Skeletal muscle cell (primary cell): ENCODE measurements around the gene ZNF281.
"Not testable (repeated sequence)": the region's sequence is repeated elsewhere in the genome, so short reads cannot be mapped to it uniquely, and the experiment has no call there.

ENCODE experiments used
- DNase-seq: peaks from one replicate; pipeline ENCODE4 v3.0.0-alpha.2; 2010; ENCODE audit warnings: low read depth
- H3K4me3 ChIP-seq: 2 replicates; pipeline ENCODE4 v1.5.1; 2011; ENCODE audit warnings: low read depth, mild to moderate bottlenecking, control low read depth, low read length, moderate library complexity

ZNF281 gene

DNA sequence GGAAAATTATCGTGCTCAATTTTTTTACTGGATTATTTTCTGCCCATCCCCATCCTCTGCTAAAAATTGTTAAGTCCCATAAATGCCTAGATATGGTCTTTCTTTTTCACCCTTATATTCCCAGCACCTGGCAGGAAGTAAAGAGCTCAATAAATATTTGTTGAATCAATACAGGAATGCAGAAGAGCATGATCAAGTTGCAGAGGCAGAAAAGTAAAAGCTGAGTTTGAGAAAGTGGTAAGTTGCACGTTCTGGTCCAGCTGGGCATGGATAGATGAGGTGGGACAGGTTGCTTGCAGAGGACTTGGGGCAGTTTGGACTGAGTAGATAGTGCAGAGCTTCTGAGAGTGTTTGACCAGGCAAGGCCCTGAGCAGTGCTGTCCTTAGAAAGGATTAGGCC, 40.1 kb downstream of the ZNF281 start:
- DNase-seq, result no peak
- H3K4me3 ChIP-seq, result no peak overlapping the region

DNA sequence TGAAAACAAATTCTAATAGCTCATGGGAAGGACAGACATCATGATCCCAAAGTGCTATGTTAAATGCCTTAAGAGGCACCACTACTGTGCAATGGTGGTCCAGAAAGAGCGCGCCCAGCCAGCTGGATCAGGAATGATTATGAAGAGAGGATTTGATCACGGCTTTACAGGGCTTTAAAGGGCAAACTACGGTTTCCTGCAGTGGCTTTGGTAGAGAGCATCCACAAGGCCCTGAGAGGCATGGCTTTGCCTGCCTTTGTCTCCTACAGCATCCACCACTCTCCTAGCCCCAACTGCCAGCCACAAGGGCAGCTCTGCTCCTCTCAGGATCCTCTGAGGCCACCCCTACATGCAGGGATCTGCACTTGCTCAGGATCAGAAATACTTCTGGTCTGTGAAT, 40.7 kb downstream of the ZNF281 start:
- DNase-seq, result no peak
- no peak overlapping the region for H3K4me3 ChIP-seq

DNA sequence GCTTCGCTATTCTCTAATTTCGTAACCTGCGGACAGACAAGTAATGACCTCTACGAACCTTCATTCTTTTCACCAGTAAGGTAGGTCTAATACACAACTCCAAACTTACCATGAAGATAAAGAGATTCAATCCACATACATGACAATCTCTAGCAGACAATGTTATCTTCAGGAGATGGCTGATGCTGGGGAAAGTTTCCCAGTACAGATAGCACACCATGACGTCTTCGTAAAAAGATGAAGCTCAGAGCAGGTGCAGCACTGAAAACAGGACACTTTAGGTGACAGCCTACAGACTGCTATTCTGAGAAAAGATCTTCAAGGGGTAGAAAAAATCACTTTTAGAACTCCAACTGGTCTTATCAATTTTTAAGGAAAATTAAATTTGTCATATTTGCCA, 41.3 kb downstream of the ZNF281 start:
- DNase-seq, result no peak
- H3K4me3 ChIP-seq, result no peak overlapping the region

DNA sequence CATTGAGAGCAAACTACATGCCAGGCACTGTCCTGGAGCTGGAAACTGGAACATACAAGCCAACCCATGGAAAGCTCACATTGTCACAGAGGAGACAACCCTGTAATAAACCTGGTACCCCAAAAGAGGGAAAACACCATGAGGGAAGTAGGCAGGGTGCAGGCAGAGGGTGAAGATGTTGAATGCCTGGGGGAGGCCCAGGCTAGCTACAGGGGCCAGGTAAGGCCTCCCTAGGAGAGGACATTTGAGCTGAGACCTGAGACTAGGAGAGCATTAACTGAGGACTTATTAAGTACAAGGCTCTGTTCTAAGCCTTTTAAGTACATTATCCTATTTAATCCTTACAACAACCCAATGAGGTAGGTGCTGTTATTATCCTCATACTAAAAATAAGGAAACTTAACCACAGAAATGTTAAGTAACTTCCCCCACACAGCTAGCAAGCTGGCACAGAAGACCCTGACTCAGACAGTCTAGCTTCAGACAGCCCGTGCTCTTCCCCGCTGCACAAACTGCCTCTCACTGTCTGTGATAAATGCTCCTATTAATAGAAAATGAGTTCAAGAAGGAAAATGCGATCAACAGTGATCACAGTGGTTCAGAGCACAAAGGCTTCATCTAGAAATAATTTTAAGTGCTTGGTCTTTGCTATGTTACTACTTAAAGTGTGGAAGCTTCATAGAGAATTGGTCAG, 41.8 kb downstream of the ZNF281 start:
- peak; percentile 85 for DNase-seq

DNA sequence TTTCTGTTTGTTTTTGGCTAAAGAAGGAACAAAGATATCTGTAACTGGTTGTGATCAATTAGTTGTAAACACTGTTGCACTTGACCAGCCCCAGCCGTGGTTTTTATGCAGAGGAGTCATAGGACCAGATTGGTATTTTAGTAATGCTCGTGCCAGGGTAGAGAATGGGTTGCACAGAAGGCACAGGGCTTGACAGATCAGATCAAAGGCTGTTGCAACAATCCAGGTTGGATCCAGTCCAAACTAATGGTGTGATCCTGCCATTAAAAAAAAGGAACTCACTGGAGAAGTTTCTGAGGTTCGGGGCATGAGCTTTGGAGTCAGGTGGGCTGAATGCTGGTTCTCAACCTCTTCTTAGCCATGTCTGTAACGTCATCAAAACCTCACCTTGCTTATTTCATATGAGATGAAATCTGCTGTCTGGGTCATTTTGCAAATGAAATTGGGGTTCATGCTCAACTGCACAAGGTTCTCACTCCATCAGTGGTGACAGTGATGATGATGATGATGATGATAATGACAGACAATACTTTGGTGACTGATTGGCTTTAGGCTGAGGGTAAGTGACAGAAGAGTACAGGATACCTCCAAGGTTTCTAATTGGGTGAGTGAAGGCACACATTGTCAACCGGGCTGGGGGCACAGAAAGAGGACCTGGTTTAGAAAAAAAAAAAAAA, 43.1 kb downstream of the ZNF281 start:
- no peak overlapping the region for H3K4me3 ChIP-seq
- no peak for DNase-seq

More for the DNA sequence above, 41.8 kb downstream of the ZNF281 start:
- H3K4me3 ChIP-seq, result no peak overlapping the region

DNA sequence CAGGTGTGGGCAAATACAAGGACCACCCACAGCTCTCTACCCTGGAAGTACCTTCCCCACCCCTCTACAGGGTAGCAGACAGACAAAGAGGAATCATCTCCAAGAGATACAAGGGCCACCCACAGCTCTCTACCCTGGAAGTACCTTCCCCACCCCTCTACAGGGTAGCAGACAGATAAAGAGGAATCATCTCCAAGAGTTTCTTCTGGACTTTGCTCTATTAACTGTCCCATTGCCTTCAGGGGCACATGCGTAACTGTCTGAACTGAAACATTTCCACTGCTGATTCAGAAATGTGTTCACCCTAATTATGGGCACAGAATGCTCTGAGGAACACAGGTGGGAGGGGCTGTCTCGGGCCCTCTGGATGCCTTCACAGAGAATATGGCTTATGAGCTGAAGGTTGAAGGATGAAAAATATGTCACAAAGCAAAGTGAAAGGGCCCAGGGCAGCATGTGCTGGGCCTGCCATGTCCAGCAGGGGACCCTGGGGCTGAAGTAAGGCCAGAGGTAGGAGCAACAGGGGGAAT, 43.9 kb downstream of the ZNF281 start:
- DNase-seq, result no peak
- no peak overlapping the region for H3K4me3 ChIP-seq

DNA sequence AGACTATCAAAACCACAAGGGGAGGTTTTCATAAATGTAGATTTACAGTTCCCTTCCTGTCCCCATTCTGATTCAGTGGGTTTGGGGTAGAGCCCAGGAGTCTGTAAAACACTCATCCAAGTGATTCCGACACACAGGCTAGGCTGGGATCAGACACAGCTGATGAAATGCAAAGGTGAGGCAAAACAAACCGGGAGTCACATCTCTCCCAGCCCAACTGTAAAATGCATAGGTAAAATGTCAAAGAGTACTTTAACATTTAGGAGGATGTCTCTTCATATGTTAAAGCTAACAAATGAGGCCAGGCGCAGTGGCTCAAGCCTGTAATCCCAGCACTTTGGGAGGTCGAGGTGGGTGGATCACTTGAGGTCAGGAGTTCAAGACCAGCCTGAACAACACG, 45.0 kb downstream of the ZNF281 start:
- no peak overlapping the region for H3K4me3 ChIP-seq
- DNase-seq, result no peak

DNA sequence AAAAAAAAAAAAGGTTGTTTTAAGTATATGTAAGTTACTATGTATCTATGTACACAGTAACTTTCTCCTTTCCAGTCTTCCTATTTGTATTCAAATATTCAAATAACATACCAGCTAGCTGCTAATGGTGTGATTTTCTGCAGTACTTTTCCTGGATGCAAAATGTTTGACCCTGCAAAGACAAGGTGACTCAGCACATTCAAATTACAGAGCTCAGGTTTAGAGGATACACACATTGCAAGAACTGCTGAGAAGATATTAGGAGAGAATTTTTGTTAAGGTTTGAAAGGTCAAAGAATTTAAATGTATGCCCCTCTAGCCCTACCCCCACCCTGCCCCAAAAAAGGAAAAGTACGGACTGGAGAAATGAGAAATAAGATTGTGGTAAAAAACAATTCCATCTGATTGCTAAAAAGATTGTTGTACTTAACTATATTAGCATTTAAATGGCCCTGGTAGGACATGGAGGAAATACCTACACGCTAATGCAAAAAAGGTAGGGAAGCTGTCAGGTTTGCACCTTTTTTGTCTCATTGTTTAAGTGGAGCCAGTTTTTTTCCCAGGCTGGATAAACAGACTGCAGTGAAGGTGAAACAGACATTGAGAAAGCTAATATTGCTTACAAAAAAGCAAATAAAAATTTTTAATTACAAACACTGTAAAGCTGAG, 45.6 kb downstream of the ZNF281 start:
- no peak for DNase-seq
- H3K4me3 ChIP-seq, result no peak overlapping the region

DNA sequence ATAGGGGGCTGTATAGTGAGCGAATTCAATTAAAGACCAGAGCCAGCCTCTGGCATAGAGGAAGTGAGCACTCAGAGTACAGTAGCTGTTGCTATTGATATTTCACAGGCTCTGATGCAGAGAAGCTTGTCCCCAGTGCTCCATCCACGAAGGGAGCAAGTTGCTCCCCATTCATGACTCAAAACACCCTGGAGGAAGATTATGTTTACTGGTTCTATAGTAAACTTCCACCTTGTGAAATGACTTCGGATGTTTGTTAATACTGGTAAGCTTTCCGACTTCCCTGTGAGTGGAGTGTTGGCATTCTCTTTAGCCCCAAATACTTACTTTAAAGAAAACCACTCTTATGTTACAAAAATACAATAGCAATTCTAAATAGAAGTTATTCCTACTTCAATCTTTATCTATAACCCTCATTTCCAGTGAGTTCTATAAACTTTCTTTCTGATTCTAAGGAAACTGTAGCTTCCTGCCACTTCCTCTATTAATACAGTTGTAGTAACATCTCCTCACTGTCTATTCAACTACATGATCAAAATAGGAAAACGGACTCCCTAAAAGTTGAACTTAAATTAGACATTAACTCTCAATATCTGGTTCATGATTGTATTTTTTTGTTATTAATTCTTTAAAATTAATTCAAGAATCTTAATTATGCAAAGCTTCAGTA, 46.4 kb downstream of the ZNF281 start:
- no peak for DNase-seq
- H3K4me3 ChIP-seq, result no peak overlapping the region

DNA sequence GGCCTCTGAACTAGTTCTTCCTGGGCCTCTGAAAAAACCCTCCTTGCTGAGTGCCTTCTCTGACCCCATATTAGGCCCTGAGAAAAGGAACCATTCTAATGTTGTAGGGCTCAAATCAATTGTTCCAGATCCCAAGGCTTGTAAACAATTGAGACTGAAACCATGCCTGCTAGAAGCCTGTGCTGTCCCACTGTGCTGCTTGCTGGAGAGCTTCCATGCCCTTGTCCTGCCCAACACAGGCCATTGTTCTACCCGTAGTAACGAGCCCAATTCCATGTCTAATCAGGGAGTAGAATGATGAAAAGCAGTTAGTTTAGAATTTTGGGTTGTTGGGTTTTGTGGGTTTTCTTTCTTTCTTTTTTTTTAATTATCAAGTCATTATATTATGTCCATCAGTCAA, 47.4 kb downstream of the ZNF281 start:
- no peak for DNase-seq
- no peak overlapping the region for H3K4me3 ChIP-seq

DNA sequence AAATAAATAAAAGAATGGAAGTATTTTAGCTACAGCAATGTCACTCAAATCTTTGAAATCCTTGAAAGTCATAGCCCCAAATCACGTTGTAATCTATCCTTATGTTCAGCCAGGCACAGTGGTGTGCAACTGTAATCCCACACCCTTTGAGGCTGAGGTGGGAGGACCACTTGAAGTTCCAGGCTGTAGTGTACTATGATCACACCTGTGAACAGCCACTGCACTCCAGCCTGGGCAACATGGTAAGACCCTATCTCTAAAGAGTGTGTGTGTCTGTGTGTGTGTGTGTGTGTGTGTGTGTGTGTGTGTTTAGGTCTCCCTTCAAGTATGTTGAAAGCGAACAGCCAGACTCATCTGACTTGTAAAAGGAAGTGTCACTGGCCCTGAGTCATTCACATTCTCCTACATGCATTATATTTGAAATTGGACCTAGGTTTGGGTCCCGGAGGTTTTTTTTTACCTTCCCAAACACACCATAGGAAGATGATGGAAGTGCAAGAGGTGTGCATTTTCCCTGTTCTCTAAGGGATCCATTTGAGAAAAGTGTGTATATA, 50.1 kb downstream of the ZNF281 start:
- no peak for DNase-seq
- H3K4me3 ChIP-seq, result no peak overlapping the region

DNA sequence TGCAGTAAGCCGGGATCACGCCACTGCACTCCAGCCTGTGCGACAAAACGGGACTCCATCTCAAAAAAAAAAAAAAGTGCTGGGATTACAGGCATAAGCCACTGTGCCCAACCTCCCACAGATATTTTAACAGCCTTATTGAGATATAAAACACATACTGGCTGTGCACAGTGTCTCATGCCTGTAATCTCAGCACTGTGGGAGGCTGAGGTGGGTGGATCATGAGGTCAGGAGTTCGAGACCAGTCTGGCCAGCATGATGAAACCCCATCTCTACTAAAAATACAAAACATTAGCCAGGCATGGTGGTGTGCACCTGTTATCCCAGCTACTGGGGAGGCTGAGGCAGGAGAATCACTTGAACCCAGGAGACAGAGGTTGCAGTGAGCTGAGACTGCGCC, 51.9 kb downstream of the ZNF281 start:
- not testable (repeated sequence) for H3K4me3 ChIP-seq, DNase-seq

DNA sequence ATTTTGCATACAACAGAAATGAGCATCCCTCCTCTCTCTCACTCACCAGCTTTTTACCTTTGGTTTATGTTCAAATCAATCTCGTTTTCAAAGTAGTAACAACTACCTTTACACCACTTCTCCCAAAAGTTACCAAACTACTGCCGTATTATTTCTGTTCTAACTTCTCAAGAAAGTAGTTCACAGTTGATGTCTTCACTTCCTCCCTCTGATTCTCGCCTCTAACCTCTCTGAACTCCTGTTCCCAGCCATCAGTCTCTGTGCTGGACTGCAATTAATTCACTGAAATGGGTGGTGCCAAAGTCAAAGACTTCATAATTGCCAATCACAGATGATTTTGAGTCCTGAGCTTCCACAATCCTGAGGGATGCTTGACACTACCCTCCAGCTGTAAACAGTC, 54.0 kb downstream of the ZNF281 start:
- H3K4me3 ChIP-seq, result no peak overlapping the region
- no peak for DNase-seq
